Endothelial cell of umbilical vein (primary cell): Measurements from ENCODE around the gene AMN. TPM values are rescaled to one million over a fixed set of nuclear protein-coding genes. Genes with fewer than 3 reads are reported as not detected.

ENCODE experiments used
- BruUV-seq: library from RNA; stranded (reverse); fragments of 400-500 nt; replicated peaks from 2 replicates; lab custom pipeline; 2021; lab: Mats Ljungman, UMichigan
- CTCF ChIA-PET: fragments of 300-600, 350-600 bp; sonication (Branson Sonifier 250); formaldehyde crosslinking; loops from one replicate; lab custom pipeline; 2021; ENCODE audit warnings: antibody characterized with exemption, inconsistent platforms; lab: Charles Lee
- POLR2A ChIA-PET: fragments of 300-600, 350-600 bp; sonication (Branson Sonifier 250); formaldehyde crosslinking; loops from one replicate; lab custom pipeline; 2021; ENCODE audit warnings: antibody characterized with exemption, inconsistent platforms; lab: Charles Lee
- DNase-seq: peaks from one replicate; pipeline ENCODE4 v3.0.0-alpha.2; 2011; ENCODE audit warnings: low read depth, low spot score
- FAIRE-seq: peaks from 2 replicates; lab custom pipeline; 2011; peaks lifted over from hg19 to GRCh38; lab: Jason Lieb, UNC
- H2AFZ ChIP-seq: 2 replicates; pipeline ENCODE4 v1.6.0; 2012; ENCODE audit warnings: low read depth, low read length, control low read depth, inconsistent platforms
- H3K27ac ChIP-seq: 2 replicates; pipeline ENCODE4 v1.5.1; 2011; ENCODE audit warnings: low read depth, mild to moderate bottlenecking, control low read depth, low read length, moderate library complexity; ENCODE audit not compliant: insufficient read depth
- H3K27me3 ChIP-seq, 2 experiments: 2 replicates each; pipeline versions ENCODE4 v1.6.0 to v1.6.1; 2011; ENCODE audit warnings: low read length in 2 of 2, mixed read lengths in 1 of 2; ENCODE audit not compliant: control insufficient read depth in 2 of 2, insufficient read depth in 2 of 2
- H3K36me3 ChIP-seq, 2 experiments: 2 replicates in 1 of 2; 3 replicates in 1 of 2; pipeline ENCODE4 v1.5.1; 2011; ENCODE audit warnings: low read length in 2 of 2, mild to moderate bottlenecking in 1 of 2, moderate library complexity in 1 of 2; ENCODE audit not compliant: control insufficient read depth in 2 of 2, insufficient read depth in 2 of 2; ENCODE audit errors: extremely low read depth in 1 of 2
- H3K4me1 ChIP-seq: 3 replicates; pipeline ENCODE4 v1.5.1; 2011; ENCODE audit warnings: mild to moderate bottlenecking, low read length; ENCODE audit not compliant: control insufficient read depth, insufficient read depth; ENCODE audit errors: extremely low read depth
- H3K4me2 ChIP-seq: 2 replicates; pipeline ENCODE4 v1.6.1; 2011; ENCODE audit warnings: low read length, control low read depth, mixed read lengths; ENCODE audit not compliant: insufficient read depth
- H3K4me3 ChIP-seq, 3 experiments: fragments of 200-600 bp in 1 of 3; sonication (generic), shearing (Covaris generic) in 1 of 3; replicated peaks in 1 of 3; 2 replicates each; pipeline ENCODE4 v1.5.1; 2011 to 2016; ENCODE audit warnings: control low read depth in 3 of 3, low read length in 3 of 3, mild to moderate bottlenecking in 2 of 3, inconsistent platforms in 1 of 3, low read depth in 1 of 3, moderate library complexity in 1 of 3; ENCODE audit not compliant: insufficient read depth in 1 of 3
- H3K79me2 ChIP-seq: 2 replicates; pipeline ENCODE4 v1.6.0; 2012; ENCODE audit warnings: low read length, inconsistent platforms; ENCODE audit not compliant: control insufficient read depth, insufficient read depth
- H3K9ac ChIP-seq: replicated peaks from 2 replicates; pipeline ENCODE3; 2011; ENCODE audit warnings: low read length, control low read depth; ENCODE audit not compliant: insufficient read depth; ENCODE audit errors: extremely low read depth
- H3K9me1 ChIP-seq: replicated peaks from 3 replicates; pipeline ENCODE4 v1.6.0; 2011; ENCODE audit warnings: mild to moderate bottlenecking, low read length; ENCODE audit not compliant: control insufficient read depth, insufficient read depth; ENCODE audit errors: extremely low read depth
- H3K9me3 ChIP-seq: replicated peaks from 2 replicates; pipeline ENCODE4 v1.5.1; 2012; ENCODE audit warnings: low read length, inconsistent platforms; ENCODE audit not compliant: control insufficient read depth, insufficient read depth
- H4K20me1 ChIP-seq: replicated peaks from 2 replicates; pipeline ENCODE3; 2011; ENCODE audit warnings: mild to moderate bottlenecking, low read length; ENCODE audit not compliant: control insufficient read depth, insufficient read depth; ENCODE audit errors: extremely low read depth
- CTCF ChIP-seq, 2 donors: IDR thresholded peaks; 1 replicate in 1 of 2; 2 replicates in 1 of 2; pipeline ENCODE4 v1.5.1; 2011; ENCODE audit warnings: low read length in 2 of 2, mild to moderate bottlenecking in 2 of 2, moderate library complexity in 2 of 2, control low read depth in 1 of 2, inconsistent platforms in 1 of 2, low read depth in 1 of 2; ENCODE audit not compliant: insufficient read depth in 1 of 2; ENCODE audit errors: extremely low read depth in 1 of 2
- EZH2 ChIP-seq: IDR thresholded peaks from 2 replicates; pipeline ENCODE4 v1.6.1; 2012; ENCODE audit warnings: borderline replicate concordance, low read depth, mild to moderate bottlenecking, moderate library complexity, low read length, inconsistent platforms; ENCODE audit not compliant: severe bottlenecking
- FOS ChIP-seq: IDR thresholded peaks from 2 replicates; pipeline ENCODE4 v1.6.1; 2011; ENCODE audit warnings: mild to moderate bottlenecking, low read length, moderate library complexity, borderline replicate concordance; ENCODE audit not compliant: insufficient read depth
- GATA2 ChIP-seq: IDR thresholded peaks from 2 replicates; pipeline ENCODE4 v1.7.0; 2011; ENCODE audit warnings: low read depth, mild to moderate bottlenecking, moderate library complexity, mixed read lengths, low read length; ENCODE audit not compliant: insufficient read length, insufficient read depth
- JUN ChIP-seq: IDR thresholded peaks from 2 replicates; pipeline ENCODE4 v1.6.1; 2011; ENCODE audit warnings: borderline replicate concordance, low read depth; ENCODE audit not compliant: insufficient read length, insufficient read depth
- MAX ChIP-seq: IDR thresholded peaks from 2 replicates; pipeline ENCODE4 v1.6.1; 2011; ENCODE audit not compliant: insufficient read depth, insufficient read length
- MYC ChIP-seq: IDR thresholded peaks from one replicate; pipeline ENCODE4 v1.6.1; 2011; ENCODE audit warnings: mild to moderate bottlenecking, low read depth, low read length
- POLR2A ChIP-seq: IDR thresholded peaks from 2 replicates; pipeline ENCODE4 v1.6.1; 2012; ENCODE audit warnings: low read depth, mild to moderate bottlenecking, control low read depth, low read length
- POLR2AphosphoS5 ChIP-seq: IDR thresholded peaks from 2 replicates; pipeline ENCODE4 v1.6.1; 2012; ENCODE audit warnings: low read depth, mild to moderate bottlenecking, control low read depth, low read length, moderate library complexity; ENCODE audit not compliant: insufficient read depth
- dilution Hi-C: fragments of 300-500 bp; cut with MboI; formaldehyde crosslinking; loops from one replicate; pipeline ENCODE4 v1.15.0; 2019; ENCODE audit warnings: low sequenced_read_pairs; ENCODE audit not compliant: extremely low pct_ligation_motif_present
- intact Hi-C: fragments of 100-400 bp; cut with micrococcal nuclease; formaldehyde crosslinking; loops from one replicate; pipeline ENCODE4 v1.10.0; 2022
- polyA plus RNA-seq, 4 experiments: library from polyadenylated mRNA; depleted of rRNA in 3 of 4; stranded (reverse) in 3 of 4; unstranded in 1 of 4; fragments of >200 nt; gene quantifications; 2 replicates each; pipeline versions ENCODE4 v1.2.1 to v1.2.3, GENCODE V29; 2011 to 2012; ENCODE audit warnings: missing spikeins in 1 of 4
- total RNA-seq: library from RNA; stranded (reverse); gene quantifications from 2 replicates; pipeline ENCODE4 v1.2.3, GENCODE V29; 2021

The AMN gene
- total and polyA plus RNA-seq, 2 donors (not counting 3 experiments of a cell fraction or from before 2014, with no cell fraction given): 0.03 TPM; not detected in 1

- H3K4me1 ChIP-seq: no peaks in the 10 kb centered on the region
- peaks cover 0 to 12% of the 10 kb centered on the region in 2 experiments for H3K36me3 ChIP-seq
- no peaks in the 10 kb centered on the region for H3K9me3 ChIP-seq
- H3K27ac ChIP-seq: no peak overlapping the region
- BruUV-seq: no TSS peak
- intact Hi-C loops (no loop called here), dilution Hi-C loops (no loop called here)
- H3K4me3 ChIP-seq: no peak overlapping the region
- no peak overlapping the region for H3K9ac ChIP-seq
- no peaks in the 10 kb centered on the region for H3K9me1 ChIP-seq
- CTCF ChIA-PET: interaction anchor here (1.2 kb wide), 1 partner anchor 10 kb away, joined by 3 read pairs; no protein-coding TSS in a partner anchor
- no peaks in the 10 kb centered on the region for H3K27me3 ChIP-seq
- FAIRE-seq (no peak), DNase-seq (no peak)
- no peak overlapping the region for H3K4me2 ChIP-seq
- H2AFZ ChIP-seq: no peak overlapping the region
- no peak for TF ChIP-seq JUN
- no peak for TF ChIP-seq FOS
- TF ChIP-seq GATA2: no peak
- no peaks in the 10 kb centered on the region for H3K79me2 ChIP-seq
- no peaks in the 10 kb centered on the region for H4K20me1 ChIP-seq
- POLR2A ChIA-PET: no interaction called here
Measured at GRCh38 chr14:102907980-102908730, 14.3 kb upstream of the AMN start.

GRCh38 chr14:102908766-102909455 lies 13.6 kb upstream of the AMN start:
- TF ChIP-seq MAX: no peak
- TF ChIP-seq JUN: no peak
- no peak for TF ChIP-seq POLR2A
- TF ChIP-seq POLR2AphosphoS5: no peak
- TF ChIP-seq CTCF (IDR thresholded peaks at IDR 0.05; ENCODE audit: extremely low read depth in 1 of 2, insufficient read depth in 1 of 2, low read depth in 1 of 2, low read length in 2 of 2): no peak
- TF ChIP-seq FOS: no peak
- TF ChIP-seq GATA2: no peak
- TF ChIP-seq EZH2: no peak
- TF ChIP-seq MYC: no peak
- Histone ChIP-seq H3K27me3 (no peaks in the 10 kb centered on the region), H3K9me3 (no peaks in the 10 kb centered on the region), H3K9me1 (no peaks in the 10 kb centered on the region), H2AFZ (no peak overlapping the region), H3K79me2 (no peaks in the 10 kb centered on the region), H3K9ac (no peak overlapping the region), H3K4me2 (no peak overlapping the region), H3K36me3 (peaks cover 0 to 10% of the 10 kb centered on the region in 2 experiments), H3K4me3 (no peak overlapping the region), H4K20me1 (no peaks in the 10 kb centered on the region), H3K27ac (no peak overlapping the region), H3K4me1 (no peaks in the 10 kb centered on the region)
- dilution Hi-C loops: no loop called here
- FAIRE-seq: no peak
- DNase-seq: no peak
- no TSS peak for BruUV-seq
- intact Hi-C loops: no loop called here
- POLR2A ChIA-PET: no interaction called here
- CTCF ChIA-PET: interaction anchor here (1.2 kb wide), 1 partner anchor 9 kb away, joined by 3 read pairs; no protein-coding TSS in a partner anchor
